Urinary bladder (tissue), 4 donors: Measurements from ENCODE around the gene RS1. TPM values are rescaled to one million over a fixed set of nuclear protein-coding genes. Genes with fewer than 3 reads are reported as not detected.

ENCODE experiments used
- DNase-seq: peaks from one replicate; pipeline ENCODE4 v3.0.0-alpha.2; 2015; ENCODE audit errors: extremely low spot score
- H3K27ac ChIP-seq: one replicate; pipeline ENCODE4 v1.5.1; 2013; ENCODE audit warnings: low read depth, mild to moderate bottlenecking, moderate library complexity
- H3K36me3 ChIP-seq: one replicate; pipeline ENCODE4 v1.6.1; 2013; ENCODE audit warnings: mild to moderate bottlenecking, moderate library complexity; ENCODE audit not compliant: insufficient read depth
- H3K4me1 ChIP-seq: one replicate; pipeline ENCODE4 v1.6.1; 2013; ENCODE audit warnings: mild to moderate bottlenecking, moderate library complexity; ENCODE audit not compliant: insufficient read depth
- H3K4me3 ChIP-seq: one replicate; pipeline ENCODE4 v1.5.1; 2013; ENCODE audit warnings: low read depth, low read length
- WGBS: extraction: QIAGEN DNeasy Blood & Tissue Kit; methylation state at CpG from one replicate; pipeline ENCODE4 v1.1.7; 2013; 5-methylcytosine and 5-hydroxymethylcytosine counted together
- polyA plus RNA-seq: library from polyadenylated mRNA; stranded (reverse); fragments of 200-250 nt; gene quantifications from one replicate; pipeline ENCODE4 v1.2.3, GENCODE V29; 2013
- total RNA-seq: library from RNA; depleted of rRNA; stranded (reverse); fragments of >200 nt; gene quantifications from one replicate; pipeline ENCODE4 v1.2.3, GENCODE V29; 2014
- donor health status: healthy with polysubstance abuse.
- donor health status: healthy.

Gene RS1
- total RNA-seq, result not detected
- not detected for polyA plus RNA-seq

DNA sequence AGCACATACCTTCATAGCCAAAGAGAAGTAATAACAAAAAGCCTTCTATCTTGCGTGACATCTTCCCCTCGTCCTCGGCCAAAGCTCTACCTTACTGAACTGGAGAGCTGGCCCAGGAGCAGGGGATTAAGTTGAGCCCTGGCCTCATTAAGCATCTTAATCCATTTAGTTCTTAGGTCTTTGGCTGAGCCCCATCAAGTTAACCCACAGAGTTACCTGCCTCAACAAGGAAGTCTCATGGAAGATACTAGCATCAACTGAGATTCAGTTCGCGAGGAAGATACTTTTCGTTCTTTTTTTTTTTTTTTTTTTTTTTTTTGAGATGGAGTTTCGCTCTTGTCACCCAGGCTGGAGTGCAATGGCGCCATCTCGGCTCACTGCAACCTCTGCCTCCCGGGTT lies at the start of gene RS1:
Gene RS1, minus strand, starts transcription at position 101 of the 400 bp plus-strand sequence. Its CDS starts 40 bp downstream, at position 61.
- 84% methylated on average over 10 of the region's 10 CpGs for WGBS
- no peaks in the 10 kb centered on the region for H3K36me3 ChIP-seq
- H3K4me3 ChIP-seq, result no peak within 1 kb of the TSS
- no peak within 1 kb of the TSS for H3K27ac ChIP-seq
- H3K4me1 ChIP-seq, result no peaks in the 10 kb centered on the region
- DNase-seq, result no peak

DNA sequence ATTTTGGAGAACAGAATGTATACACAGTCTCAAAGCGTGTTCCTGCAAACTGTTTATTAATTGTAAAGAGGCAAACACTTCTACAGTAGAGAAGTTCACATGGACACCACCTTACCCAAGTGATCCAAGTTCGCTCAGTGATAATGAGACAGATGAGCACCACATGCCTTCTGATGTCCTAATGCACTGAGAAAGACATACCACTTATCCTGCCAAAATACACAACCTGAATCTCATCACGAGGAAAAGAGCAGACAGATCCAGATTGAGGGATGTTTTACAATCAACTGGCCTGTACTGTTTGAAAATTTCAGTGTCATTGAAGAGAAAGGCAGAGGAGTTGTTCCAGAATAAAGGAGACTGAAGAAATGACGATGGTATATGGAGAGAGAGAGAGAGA lies 47.9 kb upstream of the RS1 start:
- no peak for DNase-seq
- Histone ChIP-seq H3K4me1 (no peaks in the 10 kb centered on the region), H3K36me3 (no peaks in the 10 kb centered on the region), H3K4me3 (no peak overlapping the region), H3K27ac (no peak overlapping the region)
- 76% methylated on average over 4 of the region's 4 CpGs for WGBS

DNA sequence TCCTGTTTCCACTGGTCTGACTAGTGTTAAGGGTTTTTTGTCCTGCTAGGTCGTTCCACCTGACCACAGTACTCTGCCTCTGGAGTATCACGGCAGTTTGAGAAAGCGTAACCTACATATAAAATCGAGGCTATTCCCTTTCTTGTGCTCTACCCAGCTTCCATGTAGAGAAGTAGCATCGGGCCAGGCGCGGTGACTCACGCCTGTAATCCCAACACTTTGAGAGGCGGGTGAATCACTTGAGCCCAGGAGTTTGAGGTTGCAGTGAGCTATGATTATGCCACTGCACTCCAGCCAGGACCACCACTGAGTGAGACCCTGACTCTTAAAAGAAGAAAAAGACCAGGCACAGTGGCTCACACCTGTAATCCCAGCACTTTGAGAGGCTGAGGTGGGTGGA lies 43.0 kb upstream of the RS1 start:
- Histone ChIP-seq H3K4me3 (no peak overlapping the region), H3K27ac (no peak overlapping the region), H3K36me3 (no peaks in the 10 kb centered on the region), H3K4me1 (no peaks in the 10 kb centered on the region)
- WGBS, result 94% methylated on average over 9 of the region's 9 CpGs
- DNase-seq, result no peak

DNA sequence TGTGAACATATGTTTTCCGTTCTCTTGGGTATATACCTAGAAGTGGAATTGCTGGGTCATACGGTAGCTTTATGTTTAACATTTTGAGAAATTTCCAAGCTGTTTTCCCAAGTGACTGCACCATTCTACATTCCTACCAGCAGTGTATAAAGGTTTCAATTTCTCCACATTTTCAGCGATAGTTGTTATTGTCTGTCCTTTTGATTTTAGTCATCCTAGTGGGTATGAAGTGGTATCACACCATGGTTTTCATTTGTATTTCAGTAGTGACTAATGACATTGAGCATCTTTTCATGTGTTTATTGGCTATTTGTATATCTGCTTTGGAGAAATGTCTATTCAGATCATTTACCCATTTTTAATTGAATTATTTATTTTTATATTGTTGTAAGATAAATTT lies 37.9 kb upstream of the RS1 start:
- no peak for DNase-seq
- H3K36me3 ChIP-seq, result no peaks in the 10 kb centered on the region
- no peak overlapping the region for H3K4me3 ChIP-seq
- no peak overlapping the region for H3K27ac ChIP-seq
- no peaks in the 10 kb centered on the region for H3K4me1 ChIP-seq
- WGBS, result 82% methylated on average over 3 of the region's 3 CpGs

DNA sequence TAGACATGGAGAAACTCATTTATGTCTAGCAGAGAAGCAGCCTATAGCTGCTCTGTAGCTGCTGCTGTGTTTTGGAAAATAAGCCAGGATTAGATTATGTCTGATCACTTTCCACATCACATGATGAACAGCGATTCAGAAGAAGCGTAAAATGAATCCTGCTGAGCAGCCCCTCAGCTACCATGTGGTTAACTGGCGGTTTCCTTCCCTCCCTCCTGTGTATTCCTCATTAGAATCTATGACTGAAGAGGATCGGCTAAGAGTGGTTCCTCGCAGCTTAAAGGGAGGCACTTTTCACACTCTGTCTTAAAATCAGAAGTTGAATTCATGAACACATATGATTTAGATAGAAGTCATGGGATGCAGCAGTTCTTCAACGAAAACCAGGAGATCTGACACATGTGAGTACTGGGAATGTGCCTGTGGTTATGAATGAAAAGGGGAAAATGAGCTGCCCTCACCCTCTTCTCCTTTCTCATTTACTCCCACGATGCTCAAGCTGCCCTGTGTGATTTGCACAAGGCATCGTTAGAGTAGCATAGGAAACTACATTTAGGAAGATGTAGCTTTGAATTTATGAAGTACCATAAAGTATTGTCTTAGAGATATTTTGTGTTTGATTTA lies 35.6 kb upstream of the RS1 start, which contains the start of gene PPEF1:
Gene PPEF1, plus strand, starts transcription at position 220 of the 624 bp plus-strand sequence. Its CDS starts 136 bp downstream, at position 356.
- 41% methylated on average over 8 of the region's 8 CpGs for WGBS
- no peak for DNase-seq

DNA sequence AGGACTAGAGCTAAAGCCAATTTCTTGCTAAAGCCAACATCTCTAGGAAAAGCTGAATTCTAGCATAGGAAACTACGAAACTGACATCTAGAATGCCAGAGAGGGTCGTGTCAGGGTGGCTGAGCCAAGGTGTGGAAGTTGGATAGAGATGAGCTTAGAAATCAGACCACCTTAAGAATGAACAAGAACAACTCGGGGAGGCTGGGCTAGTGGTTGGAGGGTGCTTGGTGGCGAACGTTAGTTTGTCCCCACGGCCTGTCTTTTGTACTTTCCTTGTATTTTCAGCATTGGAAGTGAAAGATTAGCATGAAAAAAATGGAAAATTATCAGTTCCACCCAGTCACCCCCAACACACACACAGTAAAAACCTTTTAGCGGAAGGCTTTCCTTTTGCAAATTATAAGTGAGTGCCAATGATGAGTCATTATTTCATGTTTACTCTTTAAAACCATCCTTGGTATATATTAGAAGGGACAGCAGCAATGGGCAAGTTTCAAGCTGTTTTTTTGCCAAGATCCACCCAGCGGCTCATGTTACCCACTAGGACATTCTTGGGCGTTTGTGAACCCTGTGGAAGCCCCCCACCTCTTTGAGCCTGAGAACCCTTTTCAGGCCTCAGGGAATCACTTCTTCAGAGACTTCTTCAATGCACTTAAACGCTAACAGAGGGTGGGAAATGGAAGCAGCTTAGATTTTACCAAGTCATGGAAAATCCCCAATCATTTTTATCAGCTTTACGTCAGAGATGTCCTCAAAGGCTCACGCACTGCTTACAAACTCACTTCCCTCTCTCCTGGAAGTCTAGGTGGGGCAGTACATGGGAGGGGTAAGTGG lies 30.7 kb upstream of the RS1 start:
- WGBS, result 29% methylated on average over 12 of the region's 12 CpGs
- no peak for DNase-seq
- H3K36me3 ChIP-seq, result no peaks in the 10 kb centered on the region
- H3K4me1 ChIP-seq, result no peaks in the 10 kb centered on the region
- no peak overlapping the region for H3K4me3 ChIP-seq
- peak overlapping the region; percentile 45 for H3K27ac ChIP-seq

More for the DNA sequence above, 35.6 kb upstream of the RS1 start, which contains the start of gene PPEF1:
- no peak within 1 kb of the TSS for H3K27ac ChIP-seq
- no peaks in the 10 kb centered on the region for H3K4me1 ChIP-seq
- H3K36me3 ChIP-seq, result no peaks in the 10 kb centered on the region
- no peak within 1 kb of the TSS for H3K4me3 ChIP-seq

DNA sequence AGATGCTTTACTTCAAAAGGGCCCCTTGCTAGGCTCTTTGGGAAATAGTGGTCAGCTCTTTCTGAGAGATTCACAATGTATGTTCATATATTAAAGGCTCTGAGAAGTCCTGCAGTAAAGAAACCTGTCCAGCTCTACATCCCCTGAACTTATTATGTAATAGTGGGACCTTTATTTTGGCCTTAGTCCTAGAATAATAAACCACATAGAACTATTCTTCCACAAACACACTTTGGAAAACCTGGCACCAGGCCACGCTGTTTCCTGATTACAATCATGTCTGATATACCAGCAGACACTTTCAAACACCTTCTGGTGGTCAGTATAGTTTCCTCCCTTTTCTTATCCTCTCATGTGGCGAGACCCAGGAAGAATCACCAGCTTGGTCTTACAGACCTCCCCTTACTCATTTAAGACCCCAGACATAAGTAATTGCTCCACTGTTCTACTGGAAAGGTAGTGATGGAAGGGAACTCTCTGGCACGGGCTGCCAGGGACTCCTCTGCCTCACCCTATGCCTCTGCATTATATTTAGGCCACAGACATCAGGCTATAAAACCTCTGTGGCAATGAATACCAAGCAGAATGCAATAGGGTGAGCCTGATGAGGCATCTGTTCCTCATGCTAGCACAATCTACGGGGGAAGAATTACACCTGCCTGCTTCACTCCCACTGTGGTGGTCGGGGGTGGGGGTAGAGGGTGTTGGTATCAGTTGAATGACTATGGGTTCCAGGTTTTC lies 29.9 kb upstream of the RS1 start:
- H3K4me1 ChIP-seq, result no peaks in the 10 kb centered on the region
- H3K4me3 ChIP-seq, result no peak overlapping the region
- no peak for DNase-seq
- H3K27ac ChIP-seq, result peak overlapping the region; percentile 18
- H3K36me3 ChIP-seq, result no peaks in the 10 kb centered on the region
- 82% methylated on average over 5 of the region's 5 CpGs for WGBS

DNA sequence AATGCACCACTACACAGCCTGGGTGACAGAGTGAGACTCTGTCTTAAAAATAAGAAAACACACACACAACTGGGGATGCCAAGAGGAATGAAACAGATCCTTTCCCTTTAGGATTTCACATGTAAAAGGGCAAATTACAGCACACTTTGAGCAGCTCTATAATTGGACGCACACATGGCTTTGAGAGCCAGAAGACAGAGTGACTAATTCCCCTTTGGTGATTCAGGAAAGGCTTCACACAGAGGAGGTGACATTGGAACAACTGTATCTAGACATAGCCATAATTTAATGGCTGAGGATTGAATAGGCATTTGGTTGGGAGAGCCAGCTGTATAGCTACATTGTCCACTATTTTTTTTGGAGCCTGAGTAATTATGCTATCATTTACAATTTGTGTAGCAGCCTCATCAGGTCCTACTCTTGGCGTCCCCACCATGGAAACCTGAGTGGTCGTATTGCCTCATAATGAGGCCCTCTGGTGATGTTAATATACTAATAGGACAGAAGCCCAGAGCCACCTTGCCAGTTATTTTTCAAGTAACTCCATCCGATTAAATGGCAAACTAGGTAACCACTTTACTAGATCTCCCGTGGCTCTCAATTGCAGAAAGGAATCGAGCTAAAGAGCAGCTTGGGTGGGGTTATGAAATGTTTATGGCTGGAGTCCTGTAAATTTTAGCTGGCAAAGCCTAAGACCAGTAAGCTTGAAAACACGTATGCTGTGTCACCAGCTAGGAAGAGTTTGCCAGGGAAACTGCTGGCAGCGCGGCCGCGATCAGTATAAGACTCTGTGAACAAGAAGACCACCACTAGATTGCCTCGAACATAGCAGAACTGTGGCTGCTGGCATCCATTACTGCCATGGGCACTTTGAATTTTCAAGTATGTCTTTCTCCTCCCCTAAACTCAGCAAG lies 27.1 kb upstream of the RS1 start:
- Histone ChIP-seq H3K27ac (no peak overlapping the region), H3K4me3 (no peak overlapping the region), H3K4me1 (no peaks in the 10 kb centered on the region), H3K36me3 (no peaks in the 10 kb centered on the region)
- WGBS, result 73% methylated on average over 12 of the region's 12 CpGs
- DNase-seq, result no peak

DNA sequence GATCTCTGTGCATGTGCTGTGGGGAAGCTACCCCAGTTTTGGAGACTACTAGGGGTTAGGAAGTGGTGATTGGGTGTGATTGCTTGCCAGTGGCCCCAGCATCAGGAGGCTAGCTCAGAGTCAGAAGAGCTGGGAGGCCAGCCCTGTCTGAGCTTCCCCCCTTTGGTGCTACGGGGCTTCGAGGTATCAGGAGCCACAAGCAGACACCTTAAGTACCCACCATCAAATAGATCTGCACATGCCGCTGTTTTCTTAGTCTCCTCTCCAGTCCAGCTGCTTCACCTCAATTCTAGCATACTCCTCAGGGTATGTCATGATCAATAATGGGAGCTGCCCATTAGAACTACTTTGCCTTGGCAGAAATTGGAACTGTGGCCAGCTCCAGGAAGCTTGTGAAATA lies 24.7 kb upstream of the RS1 start:
- Histone ChIP-seq H3K36me3 (no peaks in the 10 kb centered on the region), H3K4me1 (no peaks in the 10 kb centered on the region), H3K4me3 (no peak overlapping the region), H3K27ac (no peak overlapping the region)
- WGBS, result 85% methylated on average over 3 of the region's 3 CpGs
- no peak for DNase-seq

DNA sequence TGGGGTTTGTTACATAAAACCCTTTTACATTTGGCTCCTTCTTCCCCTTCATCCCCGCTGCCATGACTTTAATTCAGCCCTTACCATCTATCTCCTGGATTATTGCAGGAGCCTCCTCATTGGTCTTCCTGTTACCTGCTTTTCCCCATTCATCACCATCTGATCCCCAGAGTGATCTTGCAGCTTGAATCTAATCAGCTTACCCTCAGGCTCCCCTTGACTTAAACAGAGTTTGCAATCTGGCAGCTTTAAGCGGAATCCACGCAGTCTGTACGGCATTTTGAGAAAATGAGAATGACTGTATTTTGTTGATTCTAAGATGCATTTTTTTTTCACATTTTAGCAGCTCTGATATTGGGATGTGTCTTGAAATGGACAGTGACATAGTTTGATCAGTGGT lies 20.6 kb upstream of the RS1 start:
- no peak for DNase-seq
- Histone ChIP-seq H3K27ac (no peak overlapping the region), H3K4me3 (no peak overlapping the region), H3K36me3 (no peaks in the 10 kb centered on the region), H3K4me1 (no peaks in the 10 kb centered on the region)
- 85% methylated on average over 4 of the region's 4 CpGs for WGBS

DNA sequence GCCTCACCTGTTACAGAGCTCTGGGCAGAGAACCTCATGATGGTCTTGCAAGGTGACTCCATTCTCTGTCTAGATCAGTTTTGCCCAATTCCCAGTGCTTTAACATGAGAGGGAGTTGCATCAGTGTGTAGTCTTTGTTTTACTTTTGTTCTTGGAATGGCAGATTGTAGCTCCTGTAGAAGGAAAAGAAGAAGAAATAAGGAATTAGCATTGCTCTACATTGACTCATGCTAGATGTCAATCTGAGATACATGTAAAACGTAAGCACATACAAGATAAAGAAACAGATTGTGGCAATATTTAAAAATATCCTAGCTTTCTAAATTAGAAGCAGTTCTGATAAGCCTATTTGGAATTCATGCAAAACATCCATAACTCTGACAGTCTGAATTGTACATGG lies 19.5 kb upstream of the RS1 start:
- no peaks in the 10 kb centered on the region for H3K4me1 ChIP-seq
- no peak for DNase-seq
- 39% methylated on average over 1 of the region's 1 CpG for WGBS
- no peak overlapping the region for H3K27ac ChIP-seq
- H3K4me3 ChIP-seq, result no peak overlapping the region
- H3K36me3 ChIP-seq, result no peaks in the 10 kb centered on the region

DNA sequence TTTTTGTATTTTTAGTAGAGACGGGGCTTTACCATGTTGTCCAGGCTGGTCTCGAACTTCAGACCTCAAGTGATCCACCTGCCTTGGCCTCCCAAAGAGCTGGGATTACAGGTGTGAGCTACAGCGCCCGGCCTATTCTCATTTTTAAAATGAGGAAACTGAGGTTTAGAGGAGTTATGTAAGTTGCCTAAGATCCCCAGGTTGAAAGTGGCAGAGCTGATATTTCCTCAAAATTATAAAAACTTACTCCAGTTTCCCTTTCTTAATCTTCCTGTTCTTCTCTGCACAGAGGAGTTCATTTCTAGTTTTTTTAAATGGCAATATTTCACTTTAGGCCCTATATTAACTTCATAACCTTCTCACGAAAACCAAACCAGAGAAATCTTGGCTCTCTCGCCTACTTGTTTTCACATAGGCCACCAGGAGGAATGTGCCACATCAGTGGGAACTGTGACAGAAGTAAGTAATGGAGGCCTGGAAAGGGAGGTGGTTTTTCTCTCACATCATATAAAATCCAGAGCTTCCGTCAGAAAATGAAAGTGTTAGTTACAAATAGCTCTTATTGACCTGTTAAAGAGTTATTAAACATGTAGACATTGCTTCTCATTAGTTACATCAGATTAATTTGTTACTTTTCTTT lies 16.1 kb upstream of the RS1 start:
- Histone ChIP-seq H3K27ac (no peak overlapping the region), H3K4me3 (no peak overlapping the region), H3K36me3 (no peaks in the 10 kb centered on the region), H3K4me1 (no peaks in the 10 kb centered on the region)
- DNase-seq, result no peak
- WGBS, result 86% methylated on average over 7 of the region's 7 CpGs
